Endometrial microvascular endothelial cells (primary cell): ENCODE results near the gene CRIP1. TPM values are rescaled to one million over a fixed set of nuclear protein-coding genes. Genes with fewer than 3 reads are reported as not detected.

Experiments used
- in situ Hi-C: cut with HindIII; loops from 2 replicates; pipeline ENCODE4 v1.10.0; 2017; ENCODE audit warnings: low sequenced_read_pairs, low pct_unique_long_range_greater_than_20kb; ENCODE audit errors: inconsistent ontology term
- total RNA-seq: library from RNA; depleted of rRNA; stranded (reverse); fragments of >200 nt; gene quantifications from one replicate; pipeline ENCODE4 v1.2.3, GENCODE V29; 2015; ENCODE audit errors: inconsistent ontology term

CRIP1 gene
- total RNA-seq, 1 donor from 2014 or later, result not detected

GRCh38 chr14:105467249-105467941, 19.3 kb upstream of the CRIP1 start:
- in situ Hi-C loops, result no loop called here

DNA sequence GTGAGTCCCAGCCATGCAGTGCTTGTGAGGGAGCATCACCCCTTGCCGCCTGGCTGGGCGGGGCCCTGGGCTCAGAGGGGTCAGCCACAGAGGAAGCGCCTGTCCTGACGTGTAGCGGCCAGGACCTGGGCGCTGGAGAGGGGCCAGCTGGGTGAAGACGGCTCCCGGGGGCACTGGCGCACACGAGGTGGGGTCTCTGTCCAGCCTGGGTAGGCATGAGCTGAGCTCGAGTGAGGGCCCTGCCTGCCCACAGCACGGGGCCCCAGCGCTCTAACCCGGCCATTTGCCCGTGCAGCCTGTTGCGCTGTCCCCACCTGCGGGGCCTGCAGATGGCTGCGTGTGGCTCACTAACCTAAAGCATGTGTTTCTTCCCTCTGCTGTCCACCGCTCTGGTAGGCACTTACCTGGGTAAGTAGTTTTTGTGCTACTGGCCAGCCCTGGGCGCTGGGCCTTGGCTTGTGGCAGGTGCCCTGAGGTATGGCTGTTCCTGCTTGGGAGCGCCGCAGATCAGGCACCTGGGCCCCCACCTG, 18.7 kb upstream of the CRIP1 start:
- in situ Hi-C loops, result no loop called here

GRCh38 chr14:105468621-105469241, 18.0 kb upstream of the CRIP1 start:
- in situ Hi-C loops, result no loop called here

GRCh38 chr14:105469456-105470349, 17.0 kb upstream of the CRIP1 start:
- in situ Hi-C loops, result no loop called here

- in situ Hi-C loops, result no loop called here
Measured at GRCh38 chr14:105470350-105471296, 16.1 kb upstream of the CRIP1 start.

GRCh38 chr14:105471297-105471821, 15.3 kb upstream of the CRIP1 start:
- in situ Hi-C loops, result no loop called here

- in situ Hi-C loops, result no loop called here
Measured at GRCh38 chr14:105471823-105472485, 14.7 kb upstream of the CRIP1 start.

DNA sequence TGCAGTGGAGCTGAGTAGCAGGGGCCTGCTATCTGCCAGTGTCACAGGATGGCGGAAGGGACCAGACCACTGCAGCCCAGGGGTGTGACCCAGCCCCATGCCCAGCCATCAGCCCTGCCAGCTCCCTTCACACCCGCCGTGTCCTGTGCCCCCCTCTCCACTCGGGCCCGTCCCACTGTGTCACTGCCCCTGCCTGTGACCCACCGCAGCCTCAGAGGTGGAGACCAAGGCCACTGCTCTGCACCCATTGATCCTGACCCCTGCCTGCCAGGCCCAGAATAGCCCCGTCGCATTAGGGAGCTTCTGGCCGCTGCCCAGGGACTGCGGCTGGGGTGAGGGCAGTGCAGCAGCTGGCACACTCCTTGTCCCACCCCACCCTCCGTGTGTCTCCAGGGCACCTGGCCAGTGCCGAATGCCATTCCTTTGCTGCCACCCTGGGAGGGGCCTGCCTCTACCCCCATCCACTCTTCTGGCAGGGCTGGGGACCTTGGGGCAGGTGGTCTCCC, 14.1 kb upstream of the CRIP1 start:
- in situ Hi-C loops, result no loop called here

DNA sequence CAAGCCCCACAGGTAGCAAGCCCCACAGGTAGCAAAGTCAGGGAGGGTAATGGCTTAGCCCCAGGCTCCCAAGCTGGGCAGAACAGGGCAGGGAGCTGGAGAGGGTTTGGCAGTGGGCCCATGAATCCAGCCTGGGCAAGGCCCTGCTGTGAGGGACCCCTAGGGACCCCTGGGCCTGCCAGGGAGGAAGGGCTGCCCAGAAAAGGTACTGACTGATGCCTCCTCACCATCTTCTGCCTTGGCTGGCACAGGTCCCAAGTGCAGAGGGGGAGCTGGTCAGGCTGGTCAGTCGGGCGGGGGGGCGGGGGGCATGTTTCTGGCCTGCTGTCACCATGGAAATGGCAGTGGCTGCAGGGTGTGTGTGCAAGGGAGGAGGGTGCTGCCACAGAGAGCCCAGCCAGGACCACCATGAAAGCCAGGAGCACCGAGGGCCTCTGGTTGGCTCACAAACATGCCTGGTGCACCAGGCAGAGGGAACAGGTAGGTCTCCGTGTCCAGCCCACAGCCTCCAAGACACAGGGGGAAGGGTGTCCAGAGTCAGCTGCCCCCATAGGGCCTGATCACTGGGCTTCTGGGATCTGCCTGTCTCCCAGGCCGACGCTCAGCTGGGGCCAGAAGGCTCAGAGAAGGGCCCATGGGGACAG, 13.5 kb upstream of the CRIP1 start:
- in situ Hi-C loops, result no loop called here

DNA sequence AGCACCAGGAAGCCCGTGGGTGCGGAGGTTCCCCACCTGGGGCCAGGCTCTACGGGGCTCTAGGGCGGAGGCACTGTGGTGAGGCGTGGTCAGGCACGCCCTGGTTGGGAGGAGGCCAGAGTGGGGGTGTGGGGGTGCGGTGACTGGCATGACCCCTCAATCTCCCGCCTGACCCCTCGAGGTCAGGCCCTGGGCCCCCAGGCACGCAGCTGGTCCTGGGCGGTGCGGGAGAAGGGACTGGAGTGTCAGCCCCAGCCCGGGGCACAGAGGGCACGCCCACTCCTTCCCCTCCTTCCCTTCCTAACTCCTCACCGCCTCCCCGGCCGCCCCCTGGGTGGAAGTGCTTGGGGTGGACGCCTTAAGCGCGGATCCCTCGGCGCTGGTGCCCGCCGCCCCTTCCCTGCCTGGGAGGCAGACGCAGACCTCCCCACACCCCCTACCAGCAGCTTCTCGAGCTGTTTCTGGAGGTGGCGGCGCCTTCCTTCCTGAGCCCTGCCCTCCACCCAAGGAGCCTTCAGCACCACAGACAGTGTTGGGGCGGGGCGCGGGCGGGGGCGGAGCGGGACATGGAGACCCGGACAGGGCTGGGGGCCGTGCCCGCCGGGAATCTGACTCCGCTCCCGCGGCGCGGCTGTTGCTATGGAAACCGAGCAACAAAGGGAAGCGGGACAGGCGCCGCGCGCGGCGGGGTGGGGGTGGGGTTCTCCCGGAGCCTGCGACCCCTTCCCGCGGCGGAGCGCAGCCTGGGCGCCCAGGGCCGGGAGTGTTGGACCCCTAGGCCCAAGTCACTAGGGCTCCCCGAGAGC, 12.8 kb upstream of the CRIP1 start:
- in situ Hi-C loops, result no loop called here

GRCh38 chr14:105474483-105475268, 12.0 kb upstream of the CRIP1 start, which contains the start of gene CRIP2:
CRIP2 (plus strand) TSS chr14:105474821; CDS start chr14:105474863, 42 bp downstream.
- in situ Hi-C loops, result no loop called here

- in situ Hi-C loops, result no loop called here
Measured at GRCh38 chr14:105475269-105476096, 11.2 kb upstream of the CRIP1 start.

DNA sequence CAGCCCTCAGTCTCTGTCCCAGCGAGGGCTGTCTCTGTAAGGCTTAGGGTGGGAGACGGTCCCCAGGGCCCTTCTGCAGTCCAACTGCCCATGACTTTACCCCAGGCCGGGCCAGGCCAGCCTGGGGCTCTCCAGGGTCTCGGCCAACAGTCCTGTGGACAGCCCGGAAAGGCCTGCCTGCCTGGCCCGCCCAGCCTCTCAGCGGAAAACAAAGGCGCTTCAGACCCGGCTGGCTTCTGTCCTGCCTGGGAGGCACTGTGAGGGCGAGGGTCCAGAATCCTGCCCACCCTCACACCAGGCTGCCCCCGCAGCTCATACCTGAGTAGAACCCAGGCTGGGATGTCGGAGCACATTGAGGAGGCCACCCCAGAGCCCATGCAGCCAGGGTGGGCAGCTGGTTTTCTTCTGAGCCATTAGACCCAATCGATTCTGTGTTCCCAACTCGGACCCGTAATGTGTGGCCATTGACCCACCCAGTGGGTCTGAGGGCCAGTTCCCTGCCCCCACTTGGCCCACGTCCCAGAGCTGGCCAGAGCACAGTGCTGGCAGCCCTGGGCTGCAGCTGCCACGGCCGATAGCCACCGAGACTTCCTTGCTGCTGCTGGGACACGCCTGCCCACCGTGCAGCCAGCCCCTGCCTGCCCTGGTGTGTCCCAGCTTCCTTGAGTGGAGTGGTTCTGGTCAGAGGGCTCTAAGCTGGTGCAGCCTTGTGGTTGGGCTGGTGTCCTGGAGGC, 10.4 kb upstream of the CRIP1 start:
- in situ Hi-C loops, result no loop called here
